NCI-H2196 treated with DMSO at 0.1 percent for 48 hours (cell line): ENCODE results near the gene SDC1.

Experiments used
- DNase-seq: peaks from one replicate; lab custom pipeline; 2025; ENCODE audit not compliant: unreplicated experiment; lab: John Stamatoyannopoulos, UW

SDC1 gene

DNA sequence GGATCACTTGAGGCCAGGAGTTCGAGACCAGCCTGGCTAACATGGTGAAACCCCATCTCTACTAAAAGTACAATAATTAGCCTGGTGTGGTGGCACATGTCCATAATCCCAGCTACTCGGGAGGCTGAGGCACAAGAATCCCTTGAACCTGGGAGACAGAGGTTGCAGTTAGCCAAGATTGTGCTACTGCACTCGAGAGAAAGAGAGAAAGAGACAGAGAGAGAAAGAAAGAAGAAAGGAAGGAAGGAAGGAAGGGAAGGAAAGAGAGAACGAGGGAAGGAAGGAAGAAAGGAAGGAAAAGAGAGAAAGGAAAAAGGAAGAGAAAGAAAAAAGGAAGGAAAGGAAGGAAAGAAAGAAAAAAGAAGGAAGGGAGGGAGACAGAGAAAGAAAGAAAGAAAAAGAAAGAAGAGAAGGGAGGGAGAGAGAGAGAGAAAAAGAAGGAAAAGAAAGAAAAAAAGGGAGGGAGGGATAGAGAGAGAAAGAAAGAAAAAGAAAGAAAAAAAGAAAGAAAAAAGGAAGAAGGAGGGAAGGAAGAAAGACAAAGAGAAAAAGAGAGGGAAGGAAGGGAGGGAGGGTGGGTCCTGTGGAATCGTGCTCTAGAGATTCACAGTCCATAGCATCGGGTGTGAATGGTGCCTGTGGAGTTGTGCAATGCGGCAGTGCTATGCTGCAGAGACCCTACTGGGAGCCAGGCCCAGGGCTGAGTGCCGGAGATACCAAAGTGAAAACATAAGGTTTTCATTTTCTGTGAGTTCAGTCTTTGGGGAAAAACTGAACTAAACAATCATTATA, 4.6 kb upstream of the SDC1 start:
- DNase-seq: no peak

DNA sequence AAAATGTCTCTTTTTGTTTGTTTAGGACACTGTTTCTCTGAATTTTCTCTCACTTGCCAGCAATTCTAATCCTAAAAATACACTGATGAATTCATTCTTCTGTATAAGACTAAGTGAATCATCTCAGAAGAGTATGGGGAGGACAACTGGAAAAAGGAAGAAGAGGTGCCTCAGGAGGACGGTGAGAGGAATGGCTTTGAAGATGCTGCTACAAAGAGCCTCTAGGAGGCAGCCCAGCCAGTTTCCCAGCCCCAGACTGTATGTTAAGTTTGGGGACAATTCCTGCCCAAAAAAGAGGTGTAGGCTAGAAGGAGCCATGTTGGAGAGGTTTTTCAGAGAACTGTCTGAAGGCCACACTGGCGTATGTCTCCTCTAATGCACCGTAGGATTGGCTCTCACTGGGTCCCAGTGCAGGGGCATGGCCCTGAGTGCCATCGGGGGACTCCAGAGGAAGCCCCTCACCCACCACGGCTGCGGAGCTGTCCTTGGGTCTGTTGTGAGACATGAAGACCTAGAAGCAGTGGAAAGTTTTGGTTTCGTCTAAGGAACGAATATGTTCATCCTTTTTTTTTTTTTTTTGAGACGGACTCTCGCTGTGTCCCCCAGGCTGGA, 3.1 kb upstream of the SDC1 start:
- DNase-seq: no peak

DNA sequence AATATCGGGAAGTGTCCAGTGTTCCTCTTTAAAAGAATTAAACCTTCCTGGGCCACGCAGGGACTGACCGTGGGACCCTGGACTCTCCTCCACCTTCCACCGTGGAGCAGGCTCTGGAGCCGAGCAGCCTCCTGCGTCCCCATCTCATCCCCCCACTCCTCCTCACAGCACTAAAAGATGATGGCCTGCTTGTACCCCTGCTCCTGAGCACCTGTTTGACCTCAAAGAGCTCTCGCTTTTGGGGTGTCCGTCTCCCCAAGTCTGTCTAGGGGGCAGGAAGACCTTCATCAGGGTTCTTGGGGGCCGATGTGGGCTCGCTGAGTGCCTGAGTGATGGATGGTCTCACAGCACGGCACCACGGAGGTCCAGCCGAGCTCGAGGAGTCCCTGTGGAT, 1.2 kb upstream of the SDC1 start:
- no peak for DNase-seq

DNA sequence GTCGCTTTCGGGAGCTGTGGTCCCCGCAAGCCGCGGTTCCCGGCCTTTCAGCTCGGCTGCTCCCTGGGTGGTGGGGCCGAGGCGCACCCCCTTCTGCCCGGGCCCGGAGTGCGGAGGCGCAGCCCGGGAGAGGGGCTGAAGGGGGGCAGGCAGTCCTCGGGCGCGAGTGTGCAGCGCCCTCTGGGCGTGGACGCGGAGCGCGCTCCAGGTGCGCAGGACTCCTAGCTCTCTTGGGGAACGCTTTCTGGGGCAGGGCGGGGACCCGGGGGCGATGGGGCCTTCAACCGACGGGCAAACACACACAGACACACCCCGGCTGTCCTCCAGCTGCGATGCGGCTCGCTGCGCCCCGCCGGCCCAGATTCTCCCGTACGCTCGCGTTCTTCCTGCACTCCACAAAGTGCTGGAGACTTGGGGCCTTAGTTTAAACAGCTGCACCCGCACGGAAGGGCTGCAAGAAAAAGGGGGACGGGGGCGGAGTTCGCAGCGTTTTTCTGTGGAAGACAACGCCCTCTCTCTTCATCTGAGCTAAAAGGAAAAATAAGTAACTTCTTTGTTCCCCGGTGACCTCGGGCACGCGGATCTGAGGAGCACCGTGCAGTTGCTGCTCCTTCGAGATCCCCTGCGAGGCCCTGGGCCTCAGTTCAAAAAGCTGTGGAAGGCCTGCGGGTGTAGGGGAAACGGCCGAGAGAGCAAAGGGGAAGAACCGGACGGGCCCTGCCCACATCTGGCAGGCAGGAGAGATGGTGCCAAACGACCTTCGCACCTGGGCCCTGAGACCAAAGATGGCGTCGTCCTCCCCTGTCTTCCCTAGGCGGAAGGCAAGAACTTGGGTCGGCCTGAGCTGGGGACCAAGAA, 593 bp upstream of the SDC1 start:
- peak; percentile 55 for DNase-seq

DNA sequence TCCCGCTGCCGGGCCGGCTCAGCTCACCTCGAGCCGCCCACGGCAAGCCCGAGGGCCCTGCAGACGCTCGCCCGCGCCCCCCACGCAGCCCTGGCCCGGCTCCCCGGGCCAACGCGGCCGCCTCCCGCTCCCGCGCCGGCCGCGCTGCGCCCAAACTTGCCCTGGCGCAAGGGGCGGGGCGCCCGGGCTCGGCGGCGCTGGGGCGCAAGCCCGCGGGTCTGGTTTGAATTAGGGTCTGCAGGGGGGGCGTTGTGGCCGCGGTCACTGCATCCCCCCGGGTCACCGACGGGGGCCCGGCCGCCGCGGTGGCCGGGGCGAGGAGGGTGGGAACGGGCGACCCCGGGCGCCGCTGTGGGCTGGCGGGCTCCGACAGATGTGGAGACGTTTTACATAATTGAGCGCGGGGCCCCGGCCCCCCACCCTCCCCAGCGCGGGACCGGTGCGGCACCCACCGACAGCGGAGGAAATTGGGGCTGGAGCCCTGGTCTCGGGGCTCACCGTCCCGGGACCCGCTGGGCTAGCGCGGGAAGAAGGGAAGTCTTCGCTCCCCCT, 690 bp downstream of the SDC1 start:
- no peak for DNase-seq

DNA sequence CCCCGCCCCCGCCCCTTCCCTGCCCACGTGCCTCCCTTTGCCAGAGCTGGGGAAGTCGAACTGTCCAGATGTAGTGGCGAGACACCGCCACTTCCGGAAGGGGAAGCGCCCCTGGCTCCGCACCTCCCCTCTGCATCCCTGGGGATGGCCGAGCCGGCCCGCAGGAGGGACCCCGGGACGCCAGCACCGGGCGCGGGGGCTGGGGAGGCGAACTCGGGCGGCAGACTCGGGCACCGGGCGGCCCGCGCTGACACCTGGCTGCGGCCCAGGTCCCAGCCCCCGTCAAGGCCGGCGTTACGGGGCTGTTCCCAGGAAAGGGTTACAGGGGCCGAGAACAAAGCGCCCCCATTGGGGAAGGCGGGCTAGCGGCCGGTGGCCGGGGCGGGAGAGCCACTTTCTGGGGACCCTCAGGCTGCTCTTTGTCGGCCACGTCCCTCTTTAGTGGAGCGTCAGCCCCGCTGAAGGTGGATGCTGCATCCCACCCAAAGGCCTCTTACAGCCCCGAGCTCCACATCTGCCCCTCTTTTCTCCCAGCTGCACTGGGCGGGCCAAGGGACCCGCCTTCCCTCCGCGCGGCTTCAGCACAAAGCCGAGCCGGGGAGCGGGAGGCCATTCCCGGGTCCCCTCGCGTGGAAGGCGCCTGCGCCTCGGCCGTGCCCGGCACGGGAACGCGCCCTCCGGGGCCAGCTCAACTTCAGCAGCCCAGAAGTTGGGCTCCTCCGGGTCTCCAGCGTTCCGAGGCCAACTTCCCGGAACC, 1.3 kb downstream of the SDC1 start:
- DNase-seq: peak; percentile 30

DNA sequence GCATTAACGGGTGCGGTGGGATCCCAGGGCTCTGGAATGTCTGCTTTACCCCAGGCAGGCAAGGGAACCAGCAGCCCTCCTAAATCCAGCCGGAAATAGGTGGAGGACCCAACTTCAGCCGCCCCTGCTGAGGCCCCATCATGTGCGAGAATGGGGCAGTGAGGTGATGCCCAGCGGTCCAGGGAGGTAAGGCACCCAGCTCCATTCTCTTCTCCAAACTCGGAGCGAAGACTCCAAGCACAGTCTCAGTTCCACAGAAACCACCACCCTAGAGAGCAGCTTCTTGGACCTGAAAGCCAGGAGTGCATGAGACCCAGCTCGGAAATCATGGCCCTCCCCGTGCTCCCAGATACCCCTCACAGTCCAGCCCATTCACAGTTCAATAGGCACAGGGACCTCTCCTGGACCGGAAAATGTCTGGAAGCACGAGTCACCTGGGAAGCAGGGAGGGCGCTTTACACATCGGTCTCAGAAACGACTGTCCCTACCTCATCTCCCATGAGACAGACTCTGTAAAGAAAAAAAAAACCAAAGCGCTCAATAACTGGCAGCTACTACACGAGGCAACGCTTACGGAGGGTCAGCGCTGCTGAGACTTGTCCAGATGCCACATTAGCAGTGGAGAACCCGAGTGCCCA, 2.0 kb downstream of the SDC1 start:
- DNase-seq: no peak

DNA sequence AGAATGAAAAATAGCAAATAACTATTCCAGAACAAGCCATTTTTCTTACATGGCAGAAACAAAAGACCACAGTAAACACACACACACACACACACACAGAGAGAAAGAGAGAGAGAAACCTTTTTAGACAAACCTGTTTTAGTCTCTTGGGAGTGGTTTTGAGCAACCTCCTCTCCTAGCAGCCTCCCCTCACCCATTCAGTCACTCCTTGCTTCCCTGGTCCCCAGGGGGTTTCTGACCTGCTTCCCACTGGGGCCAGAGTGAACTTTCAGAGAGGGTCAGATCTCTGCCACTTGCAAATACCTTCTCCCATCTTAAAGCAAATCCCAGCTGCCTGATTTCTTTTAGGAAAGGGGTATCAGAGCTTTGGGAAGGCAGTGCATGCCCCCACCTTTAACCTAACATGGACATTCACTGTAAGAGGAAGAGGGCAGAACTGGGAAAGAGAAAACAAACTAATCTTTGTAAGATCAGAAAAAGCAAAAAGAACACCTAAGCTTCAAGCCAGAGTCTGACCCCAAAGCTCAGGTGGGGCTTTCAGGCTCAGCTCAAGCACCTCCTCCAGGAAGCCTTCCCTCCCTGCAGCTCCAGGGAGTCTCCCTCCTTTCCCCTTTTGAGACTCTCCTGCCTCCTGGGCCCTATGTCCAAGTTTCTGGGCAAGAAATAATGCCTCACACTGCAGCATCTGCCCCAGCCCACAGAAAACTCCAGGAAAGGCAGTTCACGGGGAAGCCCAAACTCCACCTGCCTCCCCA, 2.7 kb downstream of the SDC1 start:
- no peak for DNase-seq

DNA sequence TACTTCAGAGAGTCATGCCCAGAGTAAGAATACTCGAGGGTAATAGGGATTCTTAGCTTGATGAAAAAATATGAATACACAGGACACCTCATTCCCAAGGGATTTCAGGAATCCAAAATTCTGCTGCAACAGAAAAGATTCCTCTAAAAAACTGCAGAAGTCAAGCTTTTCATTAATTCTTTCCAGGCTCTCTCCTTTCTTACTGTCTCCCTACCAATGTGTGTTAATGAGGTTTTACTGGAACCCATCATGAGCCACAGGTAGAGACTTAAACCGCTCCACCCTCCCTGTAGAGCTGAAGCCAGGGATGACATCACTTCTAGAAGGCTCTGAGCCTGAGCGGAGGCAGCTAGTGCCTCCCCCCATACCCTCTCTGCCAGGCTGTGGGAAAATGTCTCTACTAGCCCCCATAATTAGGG, 3.4 kb downstream of the SDC1 start:
- no peak for DNase-seq

DNA sequence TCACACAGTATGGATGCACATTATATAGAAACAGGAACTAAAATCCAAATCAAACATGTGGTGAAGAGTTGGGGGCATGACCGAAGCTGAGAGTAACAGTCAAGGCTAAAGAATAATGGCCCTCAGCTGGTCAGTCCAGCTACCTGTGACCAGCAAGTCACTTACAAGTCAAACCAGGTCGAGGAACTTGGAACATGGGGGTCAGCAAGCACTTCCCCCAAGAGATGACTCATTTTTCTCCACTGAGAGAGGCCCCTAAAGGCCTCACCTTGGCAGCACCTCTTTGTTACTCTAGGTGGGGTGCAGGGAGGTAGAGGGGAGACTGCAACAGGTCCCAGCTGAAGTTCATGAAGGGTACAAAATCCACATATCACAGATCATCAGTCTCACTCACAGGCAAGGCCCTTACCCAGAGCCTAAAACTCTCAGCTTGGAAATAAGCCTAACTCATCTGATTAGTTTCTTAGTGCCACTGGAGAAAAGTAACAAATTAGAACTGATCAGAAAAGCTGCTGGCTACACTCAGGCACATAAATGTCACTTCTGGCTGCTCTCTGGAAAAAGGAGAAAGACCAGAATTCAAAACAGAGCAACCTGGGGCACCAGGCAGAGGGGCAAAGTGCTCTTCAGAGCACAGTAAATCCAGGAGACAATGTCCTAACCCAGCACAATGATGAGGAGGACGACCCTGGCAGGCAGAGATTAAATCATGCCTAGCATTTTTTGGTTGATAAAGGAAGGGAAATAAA, 4.0 kb downstream of the SDC1 start:
- DNase-seq: no peak

DNA sequence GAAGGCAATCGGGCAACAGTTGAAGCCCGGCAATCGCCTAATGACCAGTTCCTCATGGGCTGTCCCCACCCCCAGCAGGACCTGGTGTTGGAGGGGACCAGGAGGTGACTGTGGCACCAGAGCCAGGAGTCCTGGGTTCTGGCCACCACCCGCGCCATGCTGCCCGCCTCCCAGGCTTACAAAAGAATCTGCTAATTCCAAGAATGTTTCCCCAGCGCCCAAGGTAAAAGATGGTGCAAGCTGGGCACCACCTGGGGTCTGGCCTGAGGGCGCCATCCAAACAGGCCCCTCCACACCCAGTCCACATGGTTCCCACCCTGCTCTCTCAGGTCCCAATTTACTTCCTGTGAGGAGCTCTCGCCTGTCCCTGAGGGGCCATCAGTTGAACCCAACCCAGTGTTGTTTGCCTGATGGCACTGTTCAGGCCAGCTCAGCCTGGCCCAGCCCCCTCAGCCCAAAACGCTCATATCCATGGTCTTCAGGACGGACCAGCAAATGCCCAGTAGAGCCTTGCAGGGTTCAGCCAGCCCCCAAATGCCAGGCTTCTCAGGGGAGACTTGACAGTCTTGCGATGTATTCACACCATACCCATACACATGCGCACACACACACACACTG, 5.1 kb downstream of the SDC1 start:
- no peak for DNase-seq

DNA sequence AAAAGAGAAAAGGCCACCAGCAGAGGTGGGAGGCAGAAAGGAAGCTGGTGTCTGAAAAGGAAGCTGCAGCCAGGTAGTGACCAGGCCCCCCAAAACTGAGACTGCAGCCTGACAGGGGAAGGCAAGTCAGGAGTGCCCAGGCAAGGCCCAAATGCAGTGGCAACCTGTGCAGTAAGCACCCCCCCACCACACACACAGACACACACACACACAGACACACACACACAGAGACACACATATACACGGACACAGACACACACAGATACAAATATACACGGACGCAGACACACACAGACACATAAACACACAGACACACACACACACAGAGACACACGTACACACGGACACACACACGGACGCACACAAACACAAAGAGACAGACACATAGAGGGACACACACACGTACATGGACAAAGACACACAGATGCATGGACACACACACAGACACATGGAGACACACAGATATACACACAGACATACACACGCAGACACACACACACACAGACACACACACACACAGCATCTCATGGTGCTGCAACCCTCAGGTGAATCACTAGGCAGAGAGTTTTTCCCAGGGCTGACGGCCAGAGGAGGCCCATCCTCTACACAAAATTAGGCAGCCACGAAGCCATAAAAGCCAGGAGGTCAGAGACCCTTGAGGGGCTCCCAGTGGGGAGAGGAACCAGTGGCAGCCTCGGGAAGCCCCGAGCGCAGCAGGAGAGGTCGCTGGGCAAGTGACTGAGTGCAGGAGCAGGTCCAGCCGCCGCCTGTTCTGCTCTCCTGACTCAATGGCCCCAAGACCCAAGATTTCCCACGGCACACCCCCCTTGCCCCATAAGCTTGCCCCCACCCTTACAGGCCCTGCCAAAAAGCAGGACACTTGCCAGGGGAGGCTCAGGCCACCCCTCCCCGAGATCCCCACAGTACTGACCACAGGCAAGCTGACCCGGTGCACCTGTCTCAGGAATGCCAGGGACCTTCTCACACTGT, 6.3 kb downstream of the SDC1 start:
- DNase-seq: no peak

DNA sequence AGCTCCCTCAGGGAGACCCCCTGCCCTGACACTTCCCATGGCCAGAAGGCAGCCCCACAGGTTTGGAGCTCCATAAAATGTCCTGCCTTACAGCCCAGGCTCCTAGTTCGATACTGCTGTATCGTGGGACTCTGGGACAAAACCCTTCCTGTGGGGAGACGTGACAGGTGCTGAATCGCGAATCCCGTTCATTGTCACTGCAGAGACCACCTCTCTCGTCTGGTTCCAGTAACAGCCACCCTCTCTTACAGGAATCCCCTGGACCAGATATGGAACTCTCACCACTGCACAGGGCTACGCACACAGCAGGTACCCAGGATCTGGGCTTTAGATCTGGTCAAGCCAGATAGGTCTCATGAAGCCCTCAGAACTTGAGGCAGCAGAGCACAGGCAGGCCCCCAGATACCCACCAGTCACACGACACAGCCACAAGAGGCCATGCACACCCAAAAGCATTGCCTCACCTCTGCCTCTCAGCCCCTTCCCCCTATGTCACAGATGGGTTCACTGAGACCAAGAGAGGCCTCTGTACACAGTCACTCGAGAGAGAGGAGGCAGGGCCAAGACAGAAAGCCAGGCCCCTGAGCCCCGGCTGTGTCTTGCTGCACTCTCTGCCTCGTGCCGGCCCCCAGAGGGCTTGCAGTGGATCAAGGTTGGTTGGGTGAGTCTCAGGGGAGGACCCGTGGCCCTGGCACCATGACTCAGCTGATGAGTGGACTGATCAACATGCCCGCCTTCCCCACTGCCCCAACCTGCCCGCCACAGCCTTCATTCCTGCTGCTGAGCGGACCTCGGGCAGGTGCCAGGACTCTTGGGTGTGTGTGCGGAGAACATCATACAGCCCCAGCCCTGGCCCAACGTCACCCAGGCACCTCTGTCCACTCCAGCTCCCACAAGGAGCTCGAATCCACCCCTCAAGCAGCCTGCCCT, 7.6 kb downstream of the SDC1 start:
- no peak for DNase-seq

DNA sequence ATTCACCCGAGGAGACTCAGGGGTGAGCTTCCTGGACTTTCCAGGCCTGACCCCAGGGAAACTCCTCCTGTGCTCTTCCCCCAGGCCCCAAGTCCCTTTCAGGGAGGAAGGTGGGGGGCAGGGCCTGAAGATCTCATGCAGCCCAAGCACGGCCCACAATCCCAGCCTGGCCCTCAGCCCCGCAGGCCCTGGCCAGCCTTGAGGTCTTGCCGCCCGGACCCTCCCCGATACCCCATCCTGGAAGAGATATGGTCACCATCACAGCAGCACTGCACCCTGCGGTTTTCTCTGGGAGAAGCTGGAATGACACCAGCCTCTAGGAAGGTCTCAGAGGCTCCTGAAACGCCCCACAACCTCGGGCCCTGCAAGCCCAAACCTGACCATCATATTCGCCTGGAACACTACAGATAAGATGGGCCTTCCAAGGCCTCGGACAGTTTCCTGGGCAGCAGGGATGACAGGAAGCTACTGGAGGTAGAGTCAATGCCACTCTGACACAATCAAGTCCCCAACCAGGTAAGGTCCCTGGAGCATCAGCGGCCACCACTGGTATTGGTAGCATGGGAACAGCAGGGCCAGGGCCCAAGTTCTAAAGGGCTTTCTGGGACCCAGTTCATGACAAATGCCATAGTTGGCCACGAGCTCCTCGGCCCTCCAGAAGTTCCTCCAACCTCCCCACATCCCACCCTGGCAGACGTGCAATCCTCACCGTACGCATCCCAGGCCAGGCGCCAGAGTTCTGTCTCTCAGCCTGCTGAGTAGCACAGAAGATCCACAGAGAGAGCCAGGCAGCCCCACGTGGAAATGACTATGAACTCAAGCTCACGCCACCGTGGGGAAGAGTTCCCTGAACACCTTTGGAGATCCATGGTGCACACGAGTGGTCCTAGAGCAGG, 8.6 kb downstream of the SDC1 start:
- no peak for DNase-seq
